GM12878 (cell line): Measurements from ENCODE around the gene E2F1. TPM values are rescaled to one million over a fixed set of nuclear protein-coding genes. Genes with fewer than 3 reads are reported as not detected.

Experiments used
- ATAC-seq: fragments of 200-7000 bp; cut with Tn5 transposase; 3 replicates; pipeline ENCODE4 v1.9.1; 2020; ENCODE audit warnings: mild to moderate bottlenecking, moderate library complexity
- BruUV-seq: library from RNA; stranded (reverse); fragments of 400-500 nt; replicated peaks from 2 replicates; lab custom pipeline; 2021; lab: Mats Ljungman, UMichigan
- CTCF ChIA-PET: fragments of 300-600 bp; sonication (Branson Sonifier 250); formaldehyde crosslinking; extraction: SDS; loops from one replicate; lab custom pipeline; 2021; ENCODE audit warnings: inconsistent platforms; lab: Yijun Ruan, JAX
- POLR2A ChIA-PET: fragments of 350-600 bp; formaldehyde crosslinking; extraction: SDS; loops from one replicate; lab custom pipeline; 2021; ENCODE audit warnings: inconsistent platforms; lab: Charles Lee
- RAD21 ChIA-PET: fragments of 300-600 bp; sonication (Branson Sonifier 250); formaldehyde crosslinking; loops from one replicate; lab custom pipeline; 2023; ENCODE audit warnings: antibody characterized with exemption; ENCODE audit not compliant: unreplicated experiment; lab: Charles Lee
- SMC1A ChIA-PET: fragments of 300-600 bp; sonication (Branson Sonifier 250); formaldehyde crosslinking; loops from one replicate; lab custom pipeline; 2023; ENCODE audit not compliant: unreplicated experiment, uncharacterized antibody; lab: Charles Lee
- DNase-seq: peaks from one replicate; pipeline ENCODE4 v3.0.0-alpha.2; 2011; ENCODE audit warnings: low read depth, low spot score
- FAIRE-seq: peaks from 3 replicates; lab custom pipeline; 2011; peaks lifted over from hg19 to GRCh38; lab: Jason Lieb, UNC
- H2AFZ ChIP-seq: 2 replicates; pipeline ENCODE4 v1.6.0; 2011; ENCODE audit warnings: low read depth, low read length, control low read depth; ENCODE audit not compliant: control insufficient read depth
- H3K27ac ChIP-seq: 2 replicates; pipeline ENCODE4 v1.5.1; 2011; ENCODE audit warnings: control low read depth; ENCODE audit not compliant: control insufficient read depth, insufficient read depth
- H3K27me3 ChIP-seq, 2 experiments: replicated peaks in 1 of 2; 2 replicates each; pipeline versions ENCODE4 v1.6.0 to v1.6.1; 2011; ENCODE audit warnings: low read length in 1 of 2; ENCODE audit not compliant: control insufficient read depth in 2 of 2, insufficient read depth in 2 of 2
- H3K36me3 ChIP-seq, 2 experiments: 2 replicates each; pipeline ENCODE4 v1.5.1; 2011; ENCODE audit warnings: low read length in 1 of 2; ENCODE audit not compliant: control insufficient read depth in 2 of 2, insufficient read depth in 2 of 2
- H3K4me1 ChIP-seq: 2 replicates; pipeline ENCODE4 v1.6.1; 2011; ENCODE audit warnings: mild to moderate bottlenecking, low read length, moderate library complexity, mixed read lengths; ENCODE audit not compliant: control insufficient read depth, insufficient read depth
- H3K4me2 ChIP-seq: 2 replicates; pipeline ENCODE4 v1.6.0; 2011; ENCODE audit warnings: control low read depth; ENCODE audit not compliant: control insufficient read depth, insufficient read depth
- H3K4me3 ChIP-seq: fragments of 200-600 bp; sonication (generic); 2 replicates; pipeline ENCODE4 v1.5.1; 2016
- H3K79me2 ChIP-seq: 2 replicates; pipeline ENCODE4 v1.6.0; 2011; ENCODE audit warnings: low read length; ENCODE audit not compliant: control insufficient read depth, insufficient read depth
- H3K9ac ChIP-seq: 2 replicates; pipeline ENCODE4 v1.8.0; 2011; ENCODE audit warnings: low read length, control low read depth, mixed read lengths; ENCODE audit not compliant: control insufficient read depth, insufficient read depth
- H3K9me3 ChIP-seq: replicated peaks from 3 replicates; pipeline ENCODE4 v1.5.1; 2011; ENCODE audit warnings: mild to moderate bottlenecking, low read length; ENCODE audit not compliant: control insufficient read depth, insufficient read depth
- H4K20me1 ChIP-seq: 2 replicates; pipeline ENCODE4 v1.6.0; 2011; ENCODE audit not compliant: control insufficient read depth, insufficient read depth
- EP300 ChIP-seq, 2 experiments: fragments of 150-350 bp in 1 of 2; IDR thresholded peaks; 2 replicates each; pipeline ENCODE4 v1.6.1; 2011 to 2012; ENCODE audit warnings: low read depth in 2 of 2, low read length in 2 of 2, borderline replicate concordance in 1 of 2, improper control_type of control experiment in 1 of 2, inconsistent platforms in 1 of 2; ENCODE audit not compliant: control insufficient read depth in 1 of 2
- JUNB ChIP-seq: IDR thresholded peaks from 2 replicates; pipeline ENCODE4 v1.6.1; 2016; ENCODE audit warnings: antibody characterized with exemption, mild to moderate bottlenecking
- JUND ChIP-seq: IDR thresholded peaks from 2 replicates; pipeline ENCODE4 v1.6.1; 2012; ENCODE audit warnings: low read depth, mild to moderate bottlenecking, low read length, improper control_type of control experiment, moderate library complexity
- LARP7 ChIP-seq: fragments of 450-650 bp; IDR thresholded peaks from 2 replicates; pipeline ENCODE4 v1.6.1; 2017; ENCODE audit warnings: mild to moderate bottlenecking
- MYC ChIP-seq: IDR thresholded peaks from 2 replicates; pipeline ENCODE4 v1.6.1; 2011; ENCODE audit warnings: mild to moderate bottlenecking, low read length, moderate library complexity, inconsistent platforms; ENCODE audit not compliant: insufficient read depth, insufficient replicate concordance, insufficient read length, severe bottlenecking
- NFXL1 ChIP-seq: fragments of 450-650 bp; IDR thresholded peaks from 2 replicates; pipeline ENCODE4 v1.6.1; 2017; ENCODE audit warnings: antibody characterized with exemption, mild to moderate bottlenecking, borderline replicate concordance
- NR2C2 ChIP-seq: IDR thresholded peaks from 2 replicates; pipeline ENCODE4 v1.6.1; 2011; ENCODE audit warnings: borderline replicate concordance, low read depth; ENCODE audit not compliant: control insufficient read depth, insufficient read length
- RBBP5 ChIP-seq: fragments of 200-600 bp; sonication (generic); conservative IDR thresholded peaks from 2 replicates; pipeline ENCODE4 v1.6.1; 2016
- ZNF274 ChIP-seq: IDR thresholded peaks from one replicate; pipeline ENCODE4 v1.8.0; 2011; ENCODE audit not compliant: insufficient read length, insufficient read depth
- WGBS: methylation state at CpG from one replicate; pipeline ENCODE4 v1.1.6; 2016; ENCODE audit warnings: low lambda C conversion rate; ENCODE audit not compliant: insufficient replicate concordance, insufficient coverage; ENCODE audit errors: missing lambda C conversion rate; 5-methylcytosine and 5-hydroxymethylcytosine counted together
- in situ Hi-C: fragments of 300-500 bp; cut with MboI; formaldehyde crosslinking; loops from 9 replicates; pipeline ENCODE4 v1.14.3; 2018; ENCODE audit warnings: mixed read lengths
- intact Hi-C: fragments of 100-400 bp; cut with micrococcal nuclease; formaldehyde crosslinking; loops from one replicate; pipeline ENCODE4 v1.14.2; 2022; ENCODE audit not compliant: unreplicated experiment
- polyA plus RNA-seq, 11 experiments: library from polyadenylated mRNA; depleted of rRNA in 4 of 11; unstranded in 6 of 11; stranded (reverse) in 5 of 11; fragments of >200 nt; fragmentation: Nextera tagmentation in 4 of 11; fragmentation: Illumina TruSeq in 1 of 11; extraction: Ambion mirVana in 4 of 11; extraction: Trizol in 1 of 11; gene quantifications; 1 replicate in 1 of 11; 2 replicates in 10 of 11; pipeline versions ENCODE4 v1.2.1 to v1.2.3, GENCODE V29; 2011 to 2016; ENCODE audit warnings: inconsistent platforms in 2 of 11, missing spikeins in 2 of 11, low read depth in 1 of 11
- total RNA-seq, 4 experiments: library from RNA; depleted of rRNA in 3 of 4; stranded (reverse); fragments of >200 nt in 3 of 4; fragmentation: Illumina TruSeq in 1 of 4; extraction: Trizol in 1 of 4; gene quantifications; 2 replicates each; pipeline versions ENCODE4 v1.2.1 to v1.2.3, GENCODE V29; 2013 to 2021

E2F1 gene
- total and polyA plus RNA-seq, 10 of the 15 experiments (the other 5 are each of a cell fraction or from before 2014, with no cell fraction given), result 0.29 to 50.2 (median 19.7) TPM

DNA sequence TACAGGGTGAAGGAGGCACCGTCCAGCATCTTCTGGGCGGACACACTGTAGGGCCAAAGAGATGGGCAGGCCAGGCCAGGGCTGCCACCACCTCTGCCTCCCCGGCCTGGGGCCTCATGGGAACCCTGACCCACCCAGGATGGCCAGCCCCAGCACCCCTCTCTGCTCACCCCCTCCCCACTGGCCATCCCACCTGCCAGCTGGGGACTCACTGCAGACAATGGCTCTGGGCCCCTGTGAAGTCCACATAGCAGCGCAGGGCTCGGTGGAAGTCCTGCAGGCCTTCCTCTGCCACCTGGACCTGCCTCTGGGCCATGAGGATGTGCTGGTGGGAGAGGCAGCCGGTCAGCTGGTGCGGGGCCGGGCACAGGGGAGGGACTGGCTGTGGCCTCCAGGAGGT, 27.7 kb downstream of the E2F1 start (continued):
- TF ChIP-seq NR2C2, result no peak

DNA sequence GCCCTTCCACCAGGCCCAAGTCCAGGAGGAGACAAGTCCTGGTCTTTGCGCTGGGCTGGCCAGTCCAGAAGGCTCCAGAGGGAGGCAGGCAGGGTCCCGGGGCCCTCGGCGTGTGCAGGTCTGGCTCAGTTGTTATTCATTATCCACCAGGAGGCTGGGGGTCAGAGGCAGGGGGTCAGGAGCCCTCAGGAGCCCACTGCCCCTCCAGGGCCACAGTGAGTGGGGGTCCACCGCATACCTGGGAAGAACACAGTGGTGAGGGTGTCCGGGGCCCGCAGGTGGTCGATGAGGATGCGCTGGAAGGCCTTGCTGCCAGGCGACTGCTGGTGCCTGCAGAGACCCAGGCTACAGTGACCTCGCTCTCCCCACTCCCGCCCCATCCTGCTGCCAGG, 28.5 kb downstream of the E2F1 start:
- intact Hi-C loops (no loop called here), in situ Hi-C loops (no loop called here)
- Histone ChIP-seq H3K4me1 (peaks cover 11% of the 10 kb centered on the region), H2AFZ (no peak overlapping the region), H3K27me3 (peaks cover 0 to 2% of the 10 kb centered on the region in 2 experiments; a peak in 1 of 4 replicates), H3K27ac (no peak overlapping the region), H3K9me3 (no peaks in the 10 kb centered on the region), H3K9ac (no peak overlapping the region), H3K36me3 (no peaks in the 10 kb centered on the region), H3K79me2 (no peaks in the 10 kb centered on the region), H4K20me1 (no peaks in the 10 kb centered on the region), H3K4me2 (no peak overlapping the region), H3K4me3 (no peak overlapping the region)
- ChIA-PET SMC1A (no interaction called here), POLR2A (no interaction called here), CTCF (no interaction called here), RAD21 (no interaction called here)
- FAIRE-seq (no peak), DNase-seq (no peak), ATAC-seq (no peak)
- TF ChIP-seq LARP7 (no peak), EP300 (IDR thresholded peaks at IDR 0.05; ENCODE audit: borderline replicate concordance in 1 of 2, control insufficient read depth in 1 of 2, low read depth in 2 of 2, low read length in 2 of 2) (no peak), RBBP5 (no peak), NFXL1 (no peak), JUNB (no peak), MYC (no peak), JUND (no peak), ZNF274 (no peak)
- BruUV-seq, result no TSS peak
- WGBS, result 95% methylated on average over 11 of the region's 12 CpGs
